Measurements from ENCODE around the gene KCNC1.

- TF ChIP-seq CTCF (IDR thresholded peaks at IDR 0.05): no peak
- no peak for TF ChIP-seq NR3C1 (CRISPR knock-in tag; conservative IDR thresholded peaks at IDR 0.05; ENCODE audit: low read depth)
- TF ChIP-seq NR1H2 (CRISPR knock-in tag; IDR thresholded peaks at IDR 0.05): no peak
These were observed 3.8 kb downstream of the KCNC1 start for GRCh38 chr11:17738151-17738973.
